Breast epithelium (tissue), 4 donors: ENCODE results near the gene TMEM9. TPM values are rescaled to one million over a fixed set of nuclear protein-coding genes. Genes with fewer than 3 reads are reported as not detected.

Experiments
- DNase-seq, 2 donors: peaks; one replicate each; pipeline ENCODE4 v3.0.0-alpha.2; 2019; ENCODE audit warnings: low spot score in 2 of 2
- H3K27ac ChIP-seq, 2 donors: fragments of 200-600 bp; sonication (generic) in 1 of 2; one replicate each; pipeline ENCODE4 v1.5.1; 2016 to 2019; ENCODE audit warnings: mild to moderate bottlenecking in 1 of 2
- H3K27me3 ChIP-seq, 2 donors: fragments of 200-600 bp; sonication (generic) in 1 of 2; one replicate each; pipeline versions ENCODE4 v1.5.1 to v1.6.0; 2017 to 2019; ENCODE audit warnings: control low read depth in 1 of 2, mild to moderate bottlenecking in 1 of 2
- H3K36me3 ChIP-seq: fragments of 200-600 bp; one replicate; pipeline ENCODE4 v1.5.1; 2019
- H3K4me1 ChIP-seq, 2 donors: fragments of 200-600 bp; sonication (generic); one replicate each; pipeline ENCODE4 v1.5.1; 2016 to 2019; ENCODE audit warnings: control low read depth in 1 of 2
- H3K4me3 ChIP-seq, 3 donors: fragments of 200-600 bp; sonication (generic); 1 replicate in 2 of 3; 2 replicates in 1 of 3; pipeline ENCODE4 v1.5.1; 2016 to 2019; ENCODE audit warnings: mild to moderate bottlenecking in 3 of 3, moderate library complexity in 2 of 3
- H3K9me3 ChIP-seq, 2 donors: fragments of 200-600 bp; sonication (generic) in 1 of 2; one replicate each; pipeline ENCODE4 v1.5.1; 2016 to 2019; ENCODE audit warnings: control low read depth in 1 of 2
- POLR2A ChIP-seq: fragments of 450-650 bp; IDR thresholded peaks from one replicate; pipeline ENCODE4 v1.6.1; 2016; ENCODE audit warnings: antibody characterized with exemption, mild to moderate bottlenecking, moderate library complexity
- POLR2AphosphoS5 ChIP-seq, 3 donors: sonication (generic); formaldehyde crosslinking; IDR thresholded peaks; one replicate each; pipeline ENCODE4 v1.6.1; 2017; ENCODE audit warnings: antibody characterized with exemption in 3 of 3
- intact Hi-C: fragments of 100-400 bp; cut with DNase I; formaldehyde crosslinking; loops from one replicate; pipeline ENCODE4 v1.15.1; 2023; ENCODE audit warnings: low total_unique reads
- total RNA-seq, 3 donors: library from RNA; depleted of rRNA; stranded (reverse); fragments of >200 nt; gene quantifications; one replicate each; pipeline ENCODE4 v1.1.0, GENCODE V29; 2016
- TF ChIP-seq, protein P1 (sequence below), 3 donors: fragments of 450-650 bp; IDR thresholded peaks; one replicate each; pipeline ENCODE4 v1.5.1; 2016 to 2017; ENCODE audit warnings: antibody characterized with exemption in 3 of 3, mild to moderate bottlenecking in 3 of 3, moderate library complexity in 3 of 3

The TMEM9 gene
- total RNA-seq, 3 donors from 2014 or later = 48.3 to 104 (median 99.8) TPM

DNA sequence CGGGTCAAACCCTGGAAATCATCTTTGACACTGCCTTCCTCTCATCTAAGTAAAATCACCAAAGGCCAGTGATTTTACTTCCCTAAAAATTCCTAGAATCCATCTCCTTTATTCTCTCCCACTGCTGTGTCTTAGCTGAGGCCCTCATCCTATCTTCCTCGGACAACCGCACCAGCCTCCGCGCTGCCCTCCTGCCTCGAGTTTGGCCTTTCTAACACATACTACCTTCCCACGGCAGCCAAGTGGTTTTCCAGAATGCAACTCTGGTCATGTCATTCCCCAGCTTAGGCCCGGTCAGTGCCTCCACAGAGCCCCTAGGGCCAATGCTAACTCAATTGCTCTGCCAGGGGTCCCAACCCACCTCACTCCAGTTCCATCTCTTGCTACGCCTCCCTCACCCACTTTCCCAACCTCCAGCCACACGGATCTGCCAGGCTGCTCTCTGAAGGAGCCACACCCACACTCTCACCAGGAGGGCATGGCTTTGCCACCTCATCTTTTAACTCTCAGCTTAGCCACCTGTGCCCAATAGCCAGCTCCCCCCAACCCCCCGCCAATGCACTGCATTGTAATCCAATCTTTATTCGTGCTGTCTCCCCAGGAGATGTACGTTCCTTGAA, 6.8 kb downstream of the TMEM9 start:
- H3K9me3 ChIP-seq = no peaks in the 10 kb centered on the region
- intact Hi-C loops = no loop called here
- DNase-seq = no peak
- H3K27ac ChIP-seq = no peak overlapping the region
- TF ChIP-seq POLR2A (no peak), POLR2AphosphoS5 (IDR thresholded peaks at IDR 0.05) (no peak)
- TF ChIP-seq, protein P1, sequence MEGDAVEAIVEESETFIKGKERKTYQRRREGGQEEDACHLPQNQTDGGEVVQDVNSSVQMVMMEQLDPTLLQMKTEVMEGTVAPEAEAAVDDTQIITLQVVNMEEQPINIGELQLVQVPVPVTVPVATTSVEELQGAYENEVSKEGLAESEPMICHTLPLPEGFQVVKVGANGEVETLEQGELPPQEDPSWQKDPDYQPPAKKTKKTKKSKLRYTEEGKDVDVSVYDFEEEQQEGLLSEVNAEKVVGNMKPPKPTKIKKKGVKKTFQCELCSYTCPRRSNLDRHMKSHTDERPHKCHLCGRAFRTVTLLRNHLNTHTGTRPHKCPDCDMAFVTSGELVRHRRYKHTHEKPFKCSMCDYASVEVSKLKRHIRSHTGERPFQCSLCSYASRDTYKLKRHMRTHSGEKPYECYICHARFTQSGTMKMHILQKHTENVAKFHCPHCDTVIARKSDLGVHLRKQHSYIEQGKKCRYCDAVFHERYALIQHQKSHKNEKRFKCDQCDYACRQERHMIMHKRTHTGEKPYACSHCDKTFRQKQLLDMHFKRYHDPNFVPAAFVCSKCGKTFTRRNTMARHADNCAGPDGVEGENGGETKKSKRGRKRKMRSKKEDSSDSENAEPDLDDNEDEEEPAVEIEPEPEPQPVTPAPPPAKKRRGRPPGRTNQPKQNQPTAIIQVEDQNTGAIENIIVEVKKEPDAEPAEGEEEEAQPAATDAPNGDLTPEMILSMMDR (IDR thresholded peaks at IDR 0.05) = no peak
- no peaks in the 10 kb centered on the region for H3K27me3 ChIP-seq
- peaks cover 4% of the 10 kb centered on the region for H3K36me3 ChIP-seq
- no peaks in the 10 kb centered on the region for H3K4me1 ChIP-seq
- no peak overlapping the region for H3K4me3 ChIP-seq

DNA sequence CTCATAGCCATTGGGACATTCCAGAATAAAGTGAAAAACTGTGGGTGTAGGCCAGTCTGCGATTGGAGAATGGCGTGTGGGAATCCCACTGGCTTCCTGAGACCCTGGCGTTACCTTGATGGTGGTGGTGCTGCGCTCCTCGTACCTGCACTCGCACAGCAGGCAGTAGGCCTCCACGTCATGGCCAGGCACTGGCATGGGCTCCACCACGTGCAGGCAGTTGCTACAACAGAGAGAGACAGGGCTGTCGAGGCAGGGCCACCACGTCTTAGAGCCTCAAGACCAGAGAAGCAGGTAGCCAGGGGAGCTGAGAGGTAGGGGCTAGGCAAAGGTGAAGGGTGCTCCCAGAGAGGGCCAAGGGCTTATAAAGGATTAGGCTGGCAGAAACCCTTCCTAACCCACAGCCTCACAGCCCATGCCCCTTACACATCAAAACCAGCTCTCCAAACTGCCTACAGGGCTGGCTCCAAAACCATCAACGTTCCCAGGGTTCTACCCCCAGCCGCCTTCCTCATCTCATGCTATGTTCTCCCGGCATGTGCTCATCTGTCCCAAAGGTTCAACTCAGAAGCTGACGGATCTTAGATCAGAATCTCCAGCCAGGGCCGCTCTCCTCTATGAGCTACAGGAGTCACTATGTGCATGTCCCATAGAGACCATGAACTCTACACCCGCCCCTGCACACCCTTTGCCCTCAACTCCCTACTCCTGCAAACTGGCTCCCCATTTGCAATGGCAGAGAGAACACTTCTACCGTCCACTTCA, 7.5 kb downstream of the TMEM9 start:
- Histone ChIP-seq H3K4me1 (no peaks in the 10 kb centered on the region), H3K9me3 (no peaks in the 10 kb centered on the region), H3K4me3 (no peak overlapping the region), H3K36me3 (peaks cover 4% of the 10 kb centered on the region), H3K27ac (no peak overlapping the region), H3K27me3 (no peaks in the 10 kb centered on the region)
- no peak for DNase-seq
- intact Hi-C loops = loop anchor here (1.0 kb wide), 1 partner anchor 24 kb away; no protein-coding TSS in a partner anchor
- TF ChIP-seq, protein P1 (IDR thresholded peaks at IDR 0.05) = no peak
- TF ChIP-seq POLR2A (no peak), POLR2AphosphoS5 (IDR thresholded peaks at IDR 0.05) (no peak)

DNA sequence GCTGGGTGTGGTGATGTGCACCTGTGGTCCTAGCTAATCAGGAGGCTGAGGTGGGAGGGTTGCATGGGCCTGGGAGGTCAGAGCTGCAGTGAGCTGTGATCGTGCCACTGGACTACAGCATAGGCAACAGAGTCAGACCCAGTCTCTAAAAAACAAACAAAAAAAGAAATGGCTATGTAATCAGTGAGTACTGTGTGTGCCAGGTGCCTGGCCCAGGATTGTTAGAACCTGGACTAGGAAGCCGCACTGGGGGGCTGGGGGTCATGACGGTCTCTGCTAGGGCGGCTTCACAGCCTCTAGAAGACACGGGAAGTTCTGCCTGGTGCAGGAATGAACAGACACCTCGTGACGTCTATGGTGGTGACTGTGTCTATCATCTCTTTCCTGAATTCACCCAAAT, 8.5 kb downstream of the TMEM9 start:
- TF ChIP-seq, protein P1 (IDR thresholded peaks at IDR 0.05) = no peak
- TF ChIP-seq POLR2A = no peak
- no peak for TF ChIP-seq POLR2AphosphoS5 (IDR thresholded peaks at IDR 0.05)
- DNase-seq = no peak
- no peaks in the 10 kb centered on the region for H3K4me1 ChIP-seq
- H3K36me3 ChIP-seq = peaks cover 4% of the 10 kb centered on the region
- H3K4me3 ChIP-seq = no peak overlapping the region
- no peaks in the 10 kb centered on the region for H3K27me3 ChIP-seq
- no peaks in the 10 kb centered on the region for H3K9me3 ChIP-seq
- H3K27ac ChIP-seq = no peak overlapping the region
- intact Hi-C loops = loop anchor here (1.0 kb wide), 1 partner anchor 23 kb away; no protein-coding TSS in a partner anchor

DNA sequence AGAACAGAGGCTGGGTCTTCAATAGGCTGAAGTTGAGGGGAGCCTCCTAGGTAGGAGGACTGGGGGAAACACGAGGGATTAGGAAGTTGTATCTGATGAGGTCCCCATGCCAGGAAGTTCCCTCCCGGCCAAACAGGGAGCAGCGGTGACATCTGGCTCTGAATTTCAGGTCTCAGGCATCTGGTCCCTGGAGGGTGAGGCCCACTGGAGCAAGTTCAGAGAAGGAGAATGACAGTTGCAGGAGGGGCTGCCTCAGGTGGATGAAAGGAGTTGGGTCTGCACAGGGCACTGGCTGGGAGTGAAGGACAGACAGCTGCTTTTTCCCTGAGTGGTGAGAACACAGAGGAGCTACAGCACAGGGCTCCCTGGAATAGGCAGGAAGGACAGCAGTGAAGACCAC, 9.1 kb downstream of the TMEM9 start:
- Histone ChIP-seq H3K4me3 (no peak overlapping the region), H3K4me1 (no peaks in the 10 kb centered on the region), H3K36me3 (peaks cover 4% of the 10 kb centered on the region), H3K9me3 (no peaks in the 10 kb centered on the region), H3K27me3 (no peaks in the 10 kb centered on the region), H3K27ac (no peak overlapping the region)
- no peak for DNase-seq
- TF ChIP-seq, protein P1 (IDR thresholded peaks at IDR 0.05) = no peak
- TF ChIP-seq POLR2A (no peak), POLR2AphosphoS5 (IDR thresholded peaks at IDR 0.05) (no peak)
- intact Hi-C loops = no loop called here

DNA sequence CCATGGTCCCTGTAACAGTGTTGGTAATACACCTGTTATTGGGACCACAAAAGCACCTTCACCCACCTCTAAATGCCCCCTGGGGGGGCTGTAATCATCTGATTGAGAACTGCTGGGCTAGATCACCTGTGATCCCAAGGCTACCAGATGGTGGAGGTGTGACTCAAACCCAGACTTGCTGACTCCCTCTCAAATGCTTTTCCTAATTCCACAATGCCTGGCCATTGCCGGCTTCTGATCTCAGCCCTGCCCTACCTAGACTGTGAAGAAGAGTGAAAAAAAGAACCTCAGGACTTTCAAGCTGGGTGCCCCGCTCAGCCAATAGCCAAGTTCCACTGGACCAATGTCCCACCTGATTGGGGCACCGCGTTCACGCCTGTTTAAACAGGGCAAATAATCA, 9.6 kb downstream of the TMEM9 start:
- Histone ChIP-seq H3K27me3 (no peaks in the 10 kb centered on the region), H3K9me3 (no peaks in the 10 kb centered on the region), H3K27ac (no peak overlapping the region), H3K36me3 (peaks cover 4% of the 10 kb centered on the region), H3K4me1 (no peaks in the 10 kb centered on the region), H3K4me3 (no peak overlapping the region)
- TF ChIP-seq POLR2A (no peak), POLR2AphosphoS5 (IDR thresholded peaks at IDR 0.05) (no peak)
- TF ChIP-seq, protein P1 (IDR thresholded peaks at IDR 0.05) = no peak
- DNase-seq = no peak
- intact Hi-C loops = no loop called here
